Pancreas (tissue), 10 donors: ENCODE results near the gene ABLIM2. TPM values are rescaled to one million over a fixed set of nuclear protein-coding genes. Genes with fewer than 3 reads are reported as not detected.

Source experiments
- ATAC-seq, 4 donors: fragments of 200-7000 bp; cut with Tn5 transposase; one replicate each; pipeline versions ENCODE4 v1.8.0 to v1.9.1; 2020; ENCODE audit warnings: mild to moderate bottlenecking in 4 of 4, moderate library complexity in 4 of 4
- DNase-seq, 6 donors: peaks; one replicate each; pipeline ENCODE4 v3.0.0-alpha.2; 2020
- FAIRE-seq: peaks from 2 replicates; lab custom pipeline; 2012; peaks lifted over from hg19 to GRCh38; lab: Jason Lieb, UNC
- H3K27ac ChIP-seq, 4 donors: fragments of 200-600 bp; sonication (generic); 1 replicate in 3 of 4; 2 replicates in 1 of 4; pipeline versions ENCODE4 v1.5.0 to v1.8.0; 2020
- H3K27me3 ChIP-seq, 4 donors: fragments of 200-600 bp; one replicate each; pipeline ENCODE4 v1.8.0; 2021
- H3K36me3 ChIP-seq, 3 donors: fragments of 200-600 bp; sonication (generic) in 1 of 3; one replicate each; pipeline versions ENCODE4 v1.5.0 to v1.8.0; 2020 to 2021
- H3K4me1 ChIP-seq, 3 donors: fragments of 200-600 bp; one replicate each; pipeline ENCODE4 v1.8.0; 2021
- H3K4me3 ChIP-seq, 4 donors: fragments of 200-600 bp; sonication (generic) in 2 of 4; one replicate each; pipeline versions ENCODE4 v1.5.0 to v1.8.0; 2020 to 2021
- H3K9me3 ChIP-seq, 4 donors: fragments of 200-600 bp; one replicate each; pipeline ENCODE4 v1.8.0; 2021
- WGBS, 2 donors: extraction: QIAGEN DNeasy Blood & Tissue Kit; methylation state at CpG; one replicate each; pipeline ENCODE4 v1.1.7; 2013; 5-methylcytosine and 5-hydroxymethylcytosine counted together
- intact Hi-C, 3 donors: fragments of 100-400 bp; cut with DNase I; formaldehyde crosslinking; loops; one replicate each; pipeline versions ENCODE4 v1.11.1 to v1.14.2; 2022
- polyA plus RNA-seq, 2 donors: library from polyadenylated mRNA; stranded (reverse); fragments of 200-250 nt; gene quantifications; one replicate each; pipeline ENCODE4 v1.2.3, GENCODE V29; 2013
- total RNA-seq, 6 donors: library from RNA; stranded (reverse); fragmentation: NEBNext Ultra II Directional in 4 of 6; extraction: Animal tissue kit (Norgen Biotek cat#: 25700) in 4 of 6; gene quantifications; one replicate each; pipeline versions ENCODE4 v1.2.1 to v1.2.4, GENCODE V29; 2021 to 2023
- TF ChIP-seq, protein P1 (sequence below), 4 donors: fragments of 200-600 bp; sonication (generic) in 3 of 4; IDR thresholded peaks; one replicate each; pipeline versions ENCODE4 v1.5.0 to v1.8.0; 2021; ENCODE audit warnings: antibody characterized with exemption in 4 of 4
- donor health status: healthy with polysubstance abuse.
- donor health status: DM: no; HTN: no; CAD: no; lungs with moderate emphysema.
- donor health status: DM: no; HTN: no; CAD: no.
- donor health status: control.
- donor health status: control.
- donor health status: Bipolar disorder and iron deficiency.
- donor health status: DM: yes; HTN: yes; CAD: no.
- donor health status: DM: no; HTN: no; CAD: no.
- donor health status: DM: no; HTN: no; CAD: no.
- donor health status: DM: yes; HTN: yes; CAD: no.

ABLIM2 gene
- total and polyA plus RNA-seq, 8 donors: 4.3 to 13.1 (median 6.6) TPM

DNA sequence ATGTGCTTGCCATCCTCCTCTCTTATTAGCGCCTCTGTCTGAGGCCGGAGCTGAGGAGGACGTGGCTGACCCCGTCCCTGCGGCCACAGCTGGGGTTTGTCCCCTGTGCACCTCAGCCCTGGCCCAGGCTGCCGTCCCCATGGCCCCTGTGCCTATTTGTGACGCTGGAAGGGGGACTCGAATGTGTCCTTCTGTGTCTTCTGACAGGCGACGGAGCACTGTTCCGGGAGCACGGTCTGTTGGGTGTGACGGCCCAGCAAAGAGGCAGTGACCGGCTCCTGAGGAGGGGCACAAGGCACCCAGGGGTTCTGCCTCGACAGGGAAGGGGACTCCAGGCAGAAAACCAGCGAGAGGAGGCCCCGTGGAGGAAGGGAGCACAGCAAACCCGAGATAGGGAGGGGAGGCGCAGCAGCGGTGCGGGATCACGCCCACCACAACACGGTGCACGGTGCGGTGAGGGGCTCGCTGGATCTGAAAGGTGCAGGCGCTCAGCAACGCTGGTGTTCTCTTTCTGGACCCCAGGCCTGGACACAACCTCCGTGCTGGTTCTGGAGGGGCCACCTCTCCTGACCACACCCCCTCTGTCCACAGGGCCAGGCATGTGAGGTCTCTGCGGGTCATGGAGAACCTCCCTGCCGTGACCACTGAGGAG is 46.1 kb upstream of the ABLIM2 start:
- DNase-seq: peak in 1 of 6 donors; percentile 72
- no peaks in the 10 kb centered on the region for H3K36me3 ChIP-seq
- no peak overlapping the region for H3K4me3 ChIP-seq
- no peak for FAIRE-seq
- H3K9me3 ChIP-seq: no peaks in the 10 kb centered on the region
- TF ChIP-seq, protein P1, sequence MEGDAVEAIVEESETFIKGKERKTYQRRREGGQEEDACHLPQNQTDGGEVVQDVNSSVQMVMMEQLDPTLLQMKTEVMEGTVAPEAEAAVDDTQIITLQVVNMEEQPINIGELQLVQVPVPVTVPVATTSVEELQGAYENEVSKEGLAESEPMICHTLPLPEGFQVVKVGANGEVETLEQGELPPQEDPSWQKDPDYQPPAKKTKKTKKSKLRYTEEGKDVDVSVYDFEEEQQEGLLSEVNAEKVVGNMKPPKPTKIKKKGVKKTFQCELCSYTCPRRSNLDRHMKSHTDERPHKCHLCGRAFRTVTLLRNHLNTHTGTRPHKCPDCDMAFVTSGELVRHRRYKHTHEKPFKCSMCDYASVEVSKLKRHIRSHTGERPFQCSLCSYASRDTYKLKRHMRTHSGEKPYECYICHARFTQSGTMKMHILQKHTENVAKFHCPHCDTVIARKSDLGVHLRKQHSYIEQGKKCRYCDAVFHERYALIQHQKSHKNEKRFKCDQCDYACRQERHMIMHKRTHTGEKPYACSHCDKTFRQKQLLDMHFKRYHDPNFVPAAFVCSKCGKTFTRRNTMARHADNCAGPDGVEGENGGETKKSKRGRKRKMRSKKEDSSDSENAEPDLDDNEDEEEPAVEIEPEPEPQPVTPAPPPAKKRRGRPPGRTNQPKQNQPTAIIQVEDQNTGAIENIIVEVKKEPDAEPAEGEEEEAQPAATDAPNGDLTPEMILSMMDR (IDR thresholded peaks at IDR 0.05): no peak
- H3K27ac ChIP-seq: no peak overlapping the region
- no peak for ATAC-seq
- intact Hi-C loops: no loop called here
- WGBS, 2 donors: 91 to 96% methylated on average over 31 of the region's 31 CpGs
- H3K27me3 ChIP-seq: no peaks in the 10 kb centered on the region
- peaks cover 7 to 18% (median 15%) of the 10 kb centered on the region in 3 donors for H3K4me1 ChIP-seq

DNA sequence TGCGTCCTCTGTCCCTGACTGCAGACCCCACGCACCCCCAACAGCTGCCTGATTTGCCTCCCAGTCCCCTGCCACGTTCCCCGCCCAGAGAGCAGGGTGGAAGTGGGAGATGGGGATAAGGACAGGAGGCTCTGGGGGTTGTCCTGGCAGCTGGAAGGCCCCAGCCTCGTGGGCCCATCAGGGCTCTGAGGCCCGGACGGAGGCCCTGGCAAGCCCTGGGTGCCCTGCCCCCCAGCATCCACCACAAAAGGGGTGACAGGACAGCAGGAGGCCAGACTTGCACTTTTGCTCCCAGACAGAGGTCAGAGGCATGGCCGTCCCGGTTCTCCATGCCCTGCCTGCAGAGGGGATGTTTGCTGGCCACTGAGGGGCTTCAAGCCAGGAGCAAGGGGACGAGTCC is 45.2 kb upstream of the ABLIM2 start:
- H3K27ac ChIP-seq: no peak overlapping the region
- WGBS, 2 donors: 86 to 92% methylated on average over 10 of the region's 10 CpGs
- H3K36me3 ChIP-seq: no peaks in the 10 kb centered on the region
- FAIRE-seq: no peak
- DNase-seq: peak in 2 of 6 donors; percentile 18 to 44
- no peak for ATAC-seq
- intact Hi-C loops: no loop called here
- no peaks in the 10 kb centered on the region for H3K27me3 ChIP-seq
- peaks cover 7 to 19% (median 16%) of the 10 kb centered on the region in 3 donors for H3K4me1 ChIP-seq
- no peaks in the 10 kb centered on the region for H3K9me3 ChIP-seq
- TF ChIP-seq, protein P1 (IDR thresholded peaks at IDR 0.05): no peak
- no peak overlapping the region for H3K4me3 ChIP-seq

DNA sequence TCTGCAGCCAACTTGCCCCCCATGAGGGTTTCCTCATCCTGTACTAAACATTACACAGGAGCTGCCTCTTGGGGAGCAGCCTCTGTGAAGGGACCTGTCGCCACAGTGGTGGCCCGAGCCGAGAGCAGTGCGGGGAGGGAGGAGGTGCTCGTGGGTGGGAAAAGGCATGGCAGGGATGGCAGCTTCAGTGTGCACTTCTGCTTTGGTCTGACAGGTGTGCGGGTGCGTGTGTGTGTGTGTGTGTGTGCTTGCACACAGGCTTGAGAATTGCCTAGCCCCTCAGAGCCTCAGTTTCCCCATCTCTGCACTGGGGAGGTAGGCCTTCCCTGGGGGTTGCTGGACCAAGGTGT is 44.4 kb upstream of the ABLIM2 start:
- ATAC-seq (no peak), FAIRE-seq (no peak), DNase-seq (no peak)
- no peaks in the 10 kb centered on the region for H3K27me3 ChIP-seq
- H3K9me3 ChIP-seq: no peaks in the 10 kb centered on the region
- no peak overlapping the region for H3K27ac ChIP-seq
- H3K4me1 ChIP-seq: peaks cover 15 to 27% (median 23%) of the 10 kb centered on the region in 3 donors
- intact Hi-C loops: no loop called here
- no peaks in the 10 kb centered on the region for H3K36me3 ChIP-seq
- WGBS, 2 donors: 87 to 90% methylated on average over 7 of the region's 7 CpGs
- no peak overlapping the region for H3K4me3 ChIP-seq
- TF ChIP-seq, protein P1 (IDR thresholded peaks at IDR 0.05): no peak

DNA sequence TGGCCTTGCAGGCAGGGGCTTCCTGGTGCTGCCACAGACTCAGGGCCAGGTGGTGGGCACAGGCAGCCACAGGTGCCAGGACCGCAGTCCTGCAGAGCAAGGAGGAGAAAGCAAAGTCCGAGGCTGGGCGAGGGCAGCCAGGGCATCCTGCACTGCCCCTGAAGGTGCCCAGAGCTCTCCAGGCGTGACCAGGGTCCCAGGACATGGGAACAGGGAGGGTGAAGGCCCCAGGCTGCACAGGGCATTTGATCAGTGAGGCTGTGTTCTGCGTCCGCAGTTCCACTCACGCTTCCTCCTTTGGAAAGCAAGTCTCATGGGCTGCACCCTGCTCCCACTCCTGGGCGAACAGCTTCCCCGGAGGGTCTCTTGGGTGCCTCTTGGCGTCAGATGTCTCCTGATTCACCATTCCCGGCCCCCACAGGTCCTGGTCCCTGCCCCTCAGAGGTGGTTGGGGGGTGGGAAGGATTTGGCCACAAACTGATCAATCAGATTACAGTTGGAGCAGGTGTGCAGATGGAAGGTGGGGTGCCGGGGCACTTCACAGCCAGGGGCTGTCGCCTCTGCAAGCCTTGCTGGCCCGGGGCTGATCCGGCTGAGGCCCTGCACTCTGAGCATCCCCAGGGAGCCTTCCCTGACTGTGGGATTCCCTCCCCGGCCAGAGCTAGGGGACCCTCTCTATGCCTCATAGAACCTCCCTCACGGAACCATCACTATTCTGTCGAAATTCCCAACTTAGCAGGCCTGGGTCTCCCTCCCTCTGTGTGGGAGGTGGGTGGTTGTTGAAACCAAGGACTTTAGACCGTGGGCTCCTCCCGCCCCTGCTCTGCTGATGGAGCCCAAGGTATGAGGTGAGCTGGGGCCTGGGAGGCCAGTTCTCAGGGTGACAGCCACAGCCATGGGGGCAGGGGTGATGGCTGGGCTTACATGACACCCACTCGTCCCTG is 43.8 kb upstream of the ABLIM2 start:
- intact Hi-C loops: no loop called here
- no peak for DNase-seq
- peaks cover 17 to 29% (median 23%) of the 10 kb centered on the region in 3 donors for H3K4me1 ChIP-seq
- peak overlapping the region in 1 of 4 donors; percentile 63 for H3K4me3 ChIP-seq
- H3K9me3 ChIP-seq: no peaks in the 10 kb centered on the region
- WGBS, 2 donors: 83 to 84% methylated on average over 21 of the region's 21 CpGs
- no peaks in the 10 kb centered on the region for H3K36me3 ChIP-seq
- TF ChIP-seq, protein P1 (IDR thresholded peaks at IDR 0.05): no peak
- no peak for ATAC-seq
- FAIRE-seq: no peak
- no peaks in the 10 kb centered on the region for H3K27me3 ChIP-seq
- no peak overlapping the region for H3K27ac ChIP-seq
